ENCODE data around the gene CYBC1. TPM values are rescaled to one million over a fixed set of nuclear protein-coding genes. Genes with fewer than 3 reads are reported as not detected.
A peak's percentile ranks its signal among the peaks of the same experiment; 100 is the strongest.

The CYBC1 gene
- total and polyA plus RNA-seq, 10 donors, result 105 to 333 (median 284) TPM

- peak overlapping the region in 1 of 8 donors; percentile 31 for H3K4me3 ChIP-seq
- H3K27me3 ChIP-seq (replicated peaks in 1 of 7), result no peaks in the 10 kb centered on the region
- peak overlapping the region in 2 of 8 donors; percentile 16 to 21 for H3K27ac ChIP-seq
- DNase-seq, result no peak
- intact Hi-C loops (cut with DNase I; ENCODE audit: low total_unique reads), result no loop called here
- H3K4me1 ChIP-seq, result peaks cover 0 to 33% (median 11%) of the 10 kb centered on the region in 6 donors
- H3K9me3 ChIP-seq, result no peaks in the 10 kb centered on the region
- TF ChIP-seq POLR2AphosphoS5 (IDR thresholded peaks at IDR 0.05), result peak in 2 of 3 donors; percentile 21 to 29
- no peak for TF ChIP-seq CTCF (IDR thresholded peaks at IDR 0.05 in 8 of 11, conservative IDR thresholded peaks at IDR 0.05 in 3 of 11)
- peaks cover 0 to 47% (median 1%) of the 10 kb centered on the region in 6 donors for H3K36me3 ChIP-seq
- WGBS, 5 donors, result 66 to 82% (median 73%) methylated on average over 7 of the region's 7 CpGs
These were observed 20.7 kb downstream of the CYBC1 start for GRCh38 chr17:82429824-82430223.

- Histone ChIP-seq H3K9me3 (no peaks in the 10 kb centered on the region), H3K27me3 (replicated peaks in 1 of 7) (no peaks in the 10 kb centered on the region), H3K36me3 (peaks cover 0 to 44% (median 0%) of the 10 kb centered on the region in 6 donors), H3K4me3 (no peak overlapping the region), H3K4me1 (peaks cover 0 to 28% (median 2%) of the 10 kb centered on the region in 6 donors), H3K27ac (peak overlapping the region in 1 of 8 donors; percentile 21)
- 94 to 98% (median 96%) methylated on average over 3 of the region's 3 CpGs for WGBS, 5 donors
- no peak for DNase-seq
- intact Hi-C loops (cut with DNase I; ENCODE audit: low total_unique reads), result no loop called here
- TF ChIP-seq POLR2AphosphoS5 (IDR thresholded peaks at IDR 0.05) (peak in 1 of 3 donors; percentile 20), CTCF (IDR thresholded peaks at IDR 0.05 in 8 of 11, conservative IDR thresholded peaks at IDR 0.05 in 3 of 11) (no peak)
These were observed 22.0 kb downstream of the CYBC1 start for GRCh38 chr17:82428546-82428945.

- no peak for DNase-seq
- intact Hi-C loops (cut with DNase I; ENCODE audit: low total_unique reads), result no loop called here
- WGBS, 5 donors, result 86 to 100% (median 94%) methylated on average over 2 of the region's 2 CpGs
These were observed 25.7 kb downstream of the CYBC1 start for GRCh38 chr17:82424863-82425159.

More at GRCh38 chr17:82424863-82425159, 25.7 kb downstream of the CYBC1 start:
- no peak overlapping the region for H3K27ac ChIP-seq
- H3K36me3 ChIP-seq, result peaks cover 0 to 53% (median 12%) of the 10 kb centered on the region in 6 donors
- peaks cover 2 to 27% (median 5%) of the 10 kb centered on the region in 6 donors for H3K4me1 ChIP-seq
- no peaks in the 10 kb centered on the region for H3K27me3 ChIP-seq (replicated peaks in 1 of 7)
- TF ChIP-seq CTCF (IDR thresholded peaks at IDR 0.05 in 8 of 11, conservative IDR thresholded peaks at IDR 0.05 in 3 of 11) (peak in 1 of 11 experiments; percentile 1), POLR2AphosphoS5 (IDR thresholded peaks at IDR 0.05) (no peak), POLR2A (IDR thresholded peaks at IDR 0.05) (no peak)
- H3K4me3 ChIP-seq, result no peak overlapping the region
- peaks cover 0 to 6% (median 0%) of the 10 kb centered on the region in 8 donors for H3K9me3 ChIP-seq

All from spleen (tissue), 11 donors.